Measurements from ENCODE around the gene CARD14.
"Not testable (repeated sequence)": the region's sequence is repeated elsewhere in the genome, so short reads cannot be mapped to it uniquely, and the experiment has no call there.

The CARD14 gene

DNA sequence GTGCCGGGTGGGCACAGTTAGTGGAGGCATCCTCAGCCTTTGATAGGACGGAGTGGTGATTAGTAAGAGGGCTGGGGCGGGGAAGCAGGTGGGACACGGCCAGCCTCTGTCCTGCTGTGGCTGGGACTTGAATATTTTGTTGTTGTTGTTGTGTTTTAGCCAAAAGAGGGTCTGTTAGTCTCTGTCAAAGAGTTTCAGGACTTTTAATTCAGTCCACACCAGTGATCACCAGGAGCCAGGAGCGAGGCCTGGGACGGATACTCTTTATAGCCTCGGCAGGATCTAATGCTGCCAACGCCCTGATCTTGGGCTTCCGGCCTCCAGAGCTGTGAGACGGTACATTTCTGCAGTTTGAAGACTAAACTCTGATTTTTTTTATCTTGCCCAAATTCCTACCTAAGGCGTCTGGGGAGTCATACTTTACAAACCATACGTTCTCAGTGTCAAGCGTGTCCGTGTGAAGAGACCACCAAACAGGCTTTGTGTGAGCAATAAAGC lies 87.9 kb downstream of the CARD14 start:
- no peak for FAIRE-seq

DNA sequence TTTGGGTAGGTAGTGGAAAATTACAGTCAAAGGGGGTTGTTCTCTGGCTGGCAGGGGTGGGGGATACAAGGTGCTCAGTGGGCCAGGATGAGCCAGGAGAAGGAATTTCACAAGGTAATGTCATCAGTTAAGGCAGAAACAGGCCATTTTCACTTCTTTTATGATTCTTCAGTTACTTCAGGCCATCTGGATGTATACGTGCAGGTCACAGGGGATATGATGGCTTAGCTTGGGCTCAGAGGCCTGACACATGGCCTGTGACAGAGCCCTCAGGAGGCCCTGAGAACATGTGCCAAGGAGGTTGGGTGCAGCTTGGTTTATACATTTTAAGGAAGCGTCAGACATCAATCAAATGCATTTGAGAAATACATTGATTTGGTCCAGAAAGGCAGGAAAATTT lies 88.5 kb downstream of the CARD14 start:
- not testable (repeated sequence) for FAIRE-seq

Data from TTC549 (cell line).